ENCODE measurements around the gene AGAP2. TPM values are rescaled to one million over a fixed set of nuclear protein-coding genes. Genes with fewer than 3 reads are reported as not detected.

AGAP2 gene
- total and polyA plus RNA-seq, 9 of the 15 experiments (the other 6 are each of a cell fraction or from before 2014, with no cell fraction given) = 0.04 to 0.77 (median 0.28) TPM; not detected in 1

- TF ChIP-seq, protein P1, sequence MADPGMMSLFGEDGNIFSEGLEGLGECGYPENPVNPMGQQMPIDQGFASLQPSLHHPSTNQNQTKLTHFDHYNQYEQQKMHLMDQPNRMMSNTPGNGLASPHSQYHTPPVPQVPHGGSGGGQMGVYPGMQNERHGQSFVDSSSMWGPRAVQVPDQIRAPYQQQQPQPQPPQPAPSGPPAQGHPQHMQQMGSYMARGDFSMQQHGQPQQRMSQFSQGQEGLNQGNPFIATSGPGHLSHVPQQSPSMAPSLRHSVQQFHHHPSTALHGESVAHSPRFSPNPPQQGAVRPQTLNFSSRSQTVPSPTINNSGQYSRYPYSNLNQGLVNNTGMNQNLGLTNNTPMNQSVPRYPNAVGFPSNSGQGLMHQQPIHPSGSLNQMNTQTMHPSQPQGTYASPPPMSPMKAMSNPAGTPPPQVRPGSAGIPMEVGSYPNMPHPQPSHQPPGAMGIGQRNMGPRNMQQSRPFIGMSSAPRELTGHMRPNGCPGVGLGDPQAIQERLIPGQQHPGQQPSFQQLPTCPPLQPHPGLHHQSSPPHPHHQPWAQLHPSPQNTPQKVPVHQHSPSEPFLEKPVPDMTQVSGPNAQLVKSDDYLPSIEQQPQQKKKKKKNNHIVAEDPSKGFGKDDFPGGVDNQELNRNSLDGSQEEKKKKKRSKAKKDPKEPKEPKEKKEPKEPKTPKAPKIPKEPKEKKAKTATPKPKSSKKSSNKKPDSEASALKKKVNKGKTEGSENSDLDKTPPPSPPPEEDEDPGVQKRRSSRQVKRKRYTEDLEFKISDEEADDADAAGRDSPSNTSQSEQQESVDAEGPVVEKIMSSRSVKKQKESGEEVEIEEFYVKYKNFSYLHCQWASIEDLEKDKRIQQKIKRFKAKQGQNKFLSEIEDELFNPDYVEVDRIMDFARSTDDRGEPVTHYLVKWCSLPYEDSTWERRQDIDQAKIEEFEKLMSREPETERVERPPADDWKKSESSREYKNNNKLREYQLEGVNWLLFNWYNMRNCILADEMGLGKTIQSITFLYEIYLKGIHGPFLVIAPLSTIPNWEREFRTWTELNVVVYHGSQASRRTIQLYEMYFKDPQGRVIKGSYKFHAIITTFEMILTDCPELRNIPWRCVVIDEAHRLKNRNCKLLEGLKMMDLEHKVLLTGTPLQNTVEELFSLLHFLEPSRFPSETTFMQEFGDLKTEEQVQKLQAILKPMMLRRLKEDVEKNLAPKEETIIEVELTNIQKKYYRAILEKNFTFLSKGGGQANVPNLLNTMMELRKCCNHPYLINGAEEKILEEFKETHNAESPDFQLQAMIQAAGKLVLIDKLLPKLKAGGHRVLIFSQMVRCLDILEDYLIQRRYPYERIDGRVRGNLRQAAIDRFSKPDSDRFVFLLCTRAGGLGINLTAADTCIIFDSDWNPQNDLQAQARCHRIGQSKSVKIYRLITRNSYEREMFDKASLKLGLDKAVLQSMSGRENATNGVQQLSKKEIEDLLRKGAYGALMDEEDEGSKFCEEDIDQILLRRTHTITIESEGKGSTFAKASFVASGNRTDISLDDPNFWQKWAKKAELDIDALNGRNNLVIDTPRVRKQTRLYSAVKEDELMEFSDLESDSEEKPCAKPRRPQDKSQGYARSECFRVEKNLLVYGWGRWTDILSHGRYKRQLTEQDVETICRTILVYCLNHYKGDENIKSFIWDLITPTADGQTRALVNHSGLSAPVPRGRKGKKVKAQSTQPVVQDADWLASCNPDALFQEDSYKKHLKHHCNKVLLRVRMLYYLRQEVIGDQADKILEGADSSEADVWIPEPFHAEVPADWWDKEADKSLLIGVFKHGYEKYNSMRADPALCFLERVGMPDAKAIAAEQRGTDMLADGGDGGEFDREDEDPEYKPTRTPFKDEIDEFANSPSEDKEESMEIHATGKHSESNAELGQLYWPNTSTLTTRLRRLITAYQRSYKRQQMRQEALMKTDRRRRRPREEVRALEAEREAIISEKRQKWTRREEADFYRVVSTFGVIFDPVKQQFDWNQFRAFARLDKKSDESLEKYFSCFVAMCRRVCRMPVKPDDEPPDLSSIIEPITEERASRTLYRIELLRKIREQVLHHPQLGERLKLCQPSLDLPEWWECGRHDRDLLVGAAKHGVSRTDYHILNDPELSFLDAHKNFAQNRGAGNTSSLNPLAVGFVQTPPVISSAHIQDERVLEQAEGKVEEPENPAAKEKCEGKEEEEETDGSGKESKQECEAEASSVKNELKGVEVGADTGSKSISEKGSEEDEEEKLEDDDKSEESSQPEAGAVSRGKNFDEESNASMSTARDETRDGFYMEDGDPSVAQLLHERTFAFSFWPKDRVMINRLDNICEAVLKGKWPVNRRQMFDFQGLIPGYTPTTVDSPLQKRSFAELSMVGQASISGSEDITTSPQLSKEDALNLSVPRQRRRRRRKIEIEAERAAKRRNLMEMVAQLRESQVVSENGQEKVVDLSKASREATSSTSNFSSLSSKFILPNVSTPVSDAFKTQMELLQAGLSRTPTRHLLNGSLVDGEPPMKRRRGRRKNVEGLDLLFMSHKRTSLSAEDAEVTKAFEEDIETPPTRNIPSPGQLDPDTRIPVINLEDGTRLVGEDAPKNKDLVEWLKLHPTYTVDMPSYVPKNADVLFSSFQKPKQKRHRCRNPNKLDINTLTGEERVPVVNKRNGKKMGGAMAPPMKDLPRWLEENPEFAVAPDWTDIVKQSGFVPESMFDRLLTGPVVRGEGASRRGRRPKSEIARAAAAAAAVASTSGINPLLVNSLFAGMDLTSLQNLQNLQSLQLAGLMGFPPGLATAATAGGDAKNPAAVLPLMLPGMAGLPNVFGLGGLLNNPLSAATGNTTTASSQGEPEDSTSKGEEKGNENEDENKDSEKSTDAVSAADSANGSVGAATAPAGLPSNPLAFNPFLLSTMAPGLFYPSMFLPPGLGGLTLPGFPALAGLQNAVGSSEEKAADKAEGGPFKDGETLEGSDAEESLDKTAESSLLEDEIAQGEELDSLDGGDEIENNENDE (IDR thresholded peaks at IDR 0.05; ENCODE audit: low read depth, low read length) = peak; percentile 4
- TF ChIP-seq ATF7 (IDR thresholded peaks at IDR 0.05) = no peak
- no peak for TF ChIP-seq NCOA1 (IDR thresholded peaks at IDR 0.05; ENCODE audit: low read depth)
Measured at GRCh38 chr12:57750561-57751431, 12.3 kb upstream of the AGAP2 start (continued).
